ENCODE measurements around the gene NR2C1. TPM values are rescaled to one million over a fixed set of nuclear protein-coding genes. Genes with fewer than 3 reads are reported as not detected.

The NR2C1 gene
- total and polyA plus RNA-seq, 10 of the 15 experiments (the other 5 are each of a cell fraction or from before 2014, with no cell fraction given) = 8.8 to 38.1 (median 31.3) TPM

DNA sequence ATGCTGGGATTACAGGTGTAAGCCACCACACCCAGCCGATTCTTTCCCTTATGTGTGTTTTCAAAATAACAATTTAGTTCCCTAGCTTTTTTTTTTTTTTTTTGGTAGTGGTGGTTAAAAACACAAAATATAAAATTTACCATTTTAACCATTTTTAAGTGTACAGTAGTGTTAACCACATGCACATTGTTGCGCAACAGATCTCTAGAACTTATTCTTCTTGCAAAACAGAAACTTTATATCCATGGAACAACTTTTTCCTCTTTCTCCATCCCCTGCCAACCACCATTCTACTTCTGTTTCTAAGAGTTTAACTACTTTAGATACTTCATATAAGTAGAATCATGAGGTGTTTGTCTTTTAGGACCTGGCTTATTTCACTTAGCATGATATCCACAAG lies 68.8 kb downstream of the NR2C1 start (continued):
- TF ChIP-seq SKIL (IDR thresholded peaks at IDR 0.05; ENCODE audit: low read depth, poor library complexity, severe bottlenecking) = no peak
- TF ChIP-seq NBN (IDR thresholded peaks at IDR 0.05) = no peak
- no peak for TF ChIP-seq EED (IDR thresholded peaks at IDR 0.05; ENCODE audit: low read depth)
- TF ChIP-seq NFXL1 (IDR thresholded peaks at IDR 0.05; ENCODE audit: borderline replicate concordance) = no peak
- no peak for TF ChIP-seq CUX1 (IDR thresholded peaks at IDR 0.05; ENCODE audit: insufficient replicate concordance, low read depth, low read length)

All from GM12878 (cell line).